PC-3 (cell line): ENCODE results near the gene G6PC3.

Source experiments
- CTCF ChIP-seq: fragments of 300-600 bp; sonication (generic); conservative IDR thresholded peaks from 2 replicates; pipeline ENCODE4 v1.5.1; 2017; ENCODE audit warnings: antibody characterized with exemption, low read depth, mild to moderate bottlenecking, low read length
- EZH2 ChIP-seq: fragments of 300-600 bp; sonication (generic); IDR thresholded peaks from one replicate; pipeline ENCODE4 v1.6.1; 2017; ENCODE audit warnings: antibody characterized with exemption, mild to moderate bottlenecking, low read length; ENCODE audit not compliant: unreplicated experiment
- EZH2phosphoT487 ChIP-seq: fragments of 300-600 bp; sonication (generic); IDR thresholded peaks from 2 replicates; pipeline ENCODE4 v1.6.1; 2018; ENCODE audit warnings: mild to moderate bottlenecking, antibody characterized with exemption, low read length, borderline replicate concordance

GRCh38 chr17:44037471-44037870 is 33.1 kb upstream of the G6PC3 start:
- TF ChIP-seq CTCF (no peak), EZH2 (no peak), EZH2phosphoT487 (no peak)
